GM15510 (cell line): ENCODE data around the gene ANXA6.

Source experiments
- POLR2A ChIP-seq: IDR thresholded peaks from 3 replicates; pipeline ENCODE4 v1.6.1; 2011; ENCODE audit warnings: borderline replicate concordance; ENCODE audit not compliant: insufficient read length; ENCODE audit errors: extremely low read depth

The ANXA6 gene

GRCh38 chr5:151093476-151093889, 64.1 kb downstream of the ANXA6 start:
- no peak for TF ChIP-seq POLR2A

GRCh38 chr5:151092762-151093161, 64.8 kb downstream of the ANXA6 start:
- TF ChIP-seq POLR2A = no peak

- no peak for TF ChIP-seq POLR2A
Measured at GRCh38 chr5:151089726-151090125, 67.9 kb downstream of the ANXA6 start.

GRCh38 chr5:151088986-151089385, 68.6 kb downstream of the ANXA6 start:
- no peak for TF ChIP-seq POLR2A

GRCh38 chr5:151087486-151087885, 70.1 kb downstream of the ANXA6 start:
- TF ChIP-seq POLR2A = no peak

GRCh38 chr5:151086905-151087360, 70.6 kb downstream of the ANXA6 start:
- TF ChIP-seq POLR2A = peak; percentile 66

GRCh38 chr5:151086192-151086869, 71.2 kb downstream of the ANXA6 start:
- no peak for TF ChIP-seq POLR2A

GRCh38 chr5:151085517-151086041, 72.0 kb downstream of the ANXA6 start:
- peak; percentile 45 for TF ChIP-seq POLR2A

GRCh38 chr5:151084363-151084762, 73.2 kb downstream of the ANXA6 start:
- no peak for TF ChIP-seq POLR2A

GRCh38 chr5:151083081-151083676, 74.4 kb downstream of the ANXA6 start:
- no peak for TF ChIP-seq POLR2A

GRCh38 chr5:151082282-151082902, 75.2 kb downstream of the ANXA6 start:
- no peak for TF ChIP-seq POLR2A

- TF ChIP-seq POLR2A = no peak
Measured at GRCh38 chr5:151081431-151082281, 75.9 kb downstream of the ANXA6 start.

- peak; percentile 68 for TF ChIP-seq POLR2A
Measured at GRCh38 chr5:151080613-151081430, 76.8 kb downstream of the ANXA6 start, which contains the start of gene TNIP1. TSS of gene TNIP1 (minus strand) at chr5:151081034. CDS start at chr5:151065095, 15,939 bp downstream.
